ENCODE data around the gene SPIC. TPM values are rescaled to one million over a fixed set of nuclear protein-coding genes. Genes with fewer than 3 reads are reported as not detected.

SPIC gene
- total RNA-seq, 1 experiment from 2014 or later, result not detected

- Histone ChIP-seq H2BK5ac (ENCODE audit: insufficient read length, low read length) (no peak overlapping the region), H3K79me2 (ENCODE audit: insufficient read depth, low read length) (no peaks in the 10 kb centered on the region), H4K20me1 (ENCODE audit: control insufficient read depth, insufficient read depth, insufficient read length) (no peaks in the 10 kb centered on the region), H2BK15ac (ENCODE audit: low read depth, low read length) (no peak overlapping the region), H4K91ac (ENCODE audit: insufficient read length, low read depth, low read length) (no peak overlapping the region), H3K9me3 (ENCODE audit: control insufficient read depth, low read depth, low read length) (no peaks in the 10 kb centered on the region), H4K8ac (replicated peaks; ENCODE audit: insufficient read length, low read depth, low read length) (no peak overlapping the region), H2BK120ac (ENCODE audit: low read depth, low read length, poor library complexity, severe bottlenecking) (no peak overlapping the region), H3K56ac (ENCODE audit: insufficient read length, low read depth, low read length) (no peak overlapping the region), H3K9ac (ENCODE audit: extremely low read depth, insufficient read length, low read length) (no peak overlapping the region), H2AK5ac (ENCODE audit: insufficient read length, low read length) (no peak overlapping the region), H2AFZ (ENCODE audit: low read length) (no peak overlapping the region), H3K18ac (ENCODE audit: insufficient read length, low read depth, low read length) (no peak overlapping the region), H3K27me3 (ENCODE audit: insufficient read depth, low read length) (no peaks in the 10 kb centered on the region), H4K5ac (ENCODE audit: insufficient read length, low read depth, low read length) (no peak overlapping the region), H2BK12ac (ENCODE audit: insufficient read length, low read depth, low read length) (no peak overlapping the region), H3K14ac (ENCODE audit: insufficient read depth, low read length) (no peak overlapping the region), H3K4me1 (ENCODE audit: insufficient read depth, low read length) (no peaks in the 10 kb centered on the region), H3K23me2 (ENCODE audit: insufficient read length, low read depth, low read length, poor library complexity, severe bottlenecking) (no peaks in the 10 kb centered on the region), H3K79me1 (ENCODE audit: insufficient read depth, low read depth, low read length, poor library complexity, severe bottlenecking) (no peaks in the 10 kb centered on the region), H3K27ac (ENCODE audit: insufficient read length, low read depth, low read length) (no peak overlapping the region), H2BK20ac (ENCODE audit: low read depth, low read length, poor library complexity, severe bottlenecking) (no peak overlapping the region), H3K23ac (ENCODE audit: insufficient read length, low read depth, low read length) (no peak overlapping the region), H3T11ph (ENCODE audit: low read length) (no peak overlapping the region), H3K4me2 (ENCODE audit: insufficient read depth, insufficient read length, low read length) (no peak overlapping the region), H3K4ac (ENCODE audit: low read depth, low read length) (no peak overlapping the region)
- Mint-ChIP-seq H3K4me1 (no peaks in the 10 kb centered on the region), H3K27ac (no peak overlapping the region), H3K36me3 (ENCODE audit: insufficient read depth in 1 of 3, low read depth in 3 of 3) (no peaks in the 10 kb centered on the region), H3K4me3 (no peak overlapping the region), H3K9me3 (no peaks in the 10 kb centered on the region), H3K27me3 (ENCODE audit: low read depth) (no peaks in the 10 kb centered on the region)
- no peak for TF ChIP-seq CTCF (conservative IDR thresholded peaks at IDR 0.05)
- no peak for DNase-seq
- no CpG with 5 or more reads among the region's 1 CpG for WGBS (ENCODE audit: extremely low coverage, insufficient read length, low lambda C conversion rate)
Measured at GRCh38 chr12:101493556-101493955, 18.4 kb downstream of the SPIC start.
